ENCODE results near the gene CLIP2. TPM values are rescaled to one million over a fixed set of nuclear protein-coding genes. Genes with fewer than 3 reads are reported as not detected.
"Not testable (repeated sequence)": the region's sequence is repeated elsewhere in the genome, so short reads cannot be mapped to it uniquely, and the experiment has no call there.

CLIP2 gene
- total and polyA plus RNA-seq, 7 donors = 20.7 to 56.4 (median 23.4) TPM

DNA sequence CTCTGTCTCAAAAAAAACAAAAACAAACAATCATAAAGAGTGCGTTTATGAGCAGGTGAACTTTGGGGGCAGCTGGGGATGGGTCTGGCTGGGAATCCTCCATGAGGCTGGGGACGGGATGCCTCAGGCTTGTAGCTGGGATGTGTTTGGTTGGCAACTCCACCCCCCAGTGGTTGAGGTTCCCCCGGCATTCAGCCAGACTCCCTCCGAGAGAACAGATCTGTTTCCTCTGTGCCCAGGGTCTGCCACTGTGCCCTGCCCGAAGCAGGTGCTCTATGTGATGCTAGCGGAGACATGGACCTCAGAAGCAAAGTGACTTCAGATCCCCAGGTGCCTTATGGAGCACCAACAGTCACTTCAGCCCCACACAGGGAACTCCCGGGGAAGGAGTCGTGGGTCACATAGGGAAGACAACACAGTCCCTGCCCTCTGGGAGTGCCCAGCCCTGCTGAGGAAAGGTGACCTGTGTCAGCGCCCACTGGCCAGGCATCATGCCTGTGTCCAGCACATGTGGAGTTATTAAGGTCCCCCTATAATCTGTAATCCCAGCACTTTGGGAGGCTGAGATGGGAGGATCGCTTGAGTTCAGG lies 135.2 kb downstream of the CLIP2 start:
- Histone ChIP-seq H3K27me3 (no peaks in the 10 kb centered on the region), H3K4me1 (peaks cover 0 to 2% (median 0%) of the 10 kb centered on the region in 4 donors), H3K9me3 (no peaks in the 10 kb centered on the region), H3K4me3 (no peak overlapping the region), H3K36me3 (no peaks in the 10 kb centered on the region), H3K27ac (no peak overlapping the region)
- WGBS, 2 donors = 67 to 85% methylated on average over 10 of the region's 10 CpGs
- TF ChIP-seq EP300 (IDR thresholded peaks at IDR 0.05) (no peak), POLR2A (IDR thresholded peaks at IDR 0.05) (no peak), POLR2AphosphoS5 (IDR thresholded peaks at IDR 0.05) (no peak), CTCF (IDR thresholded peaks at IDR 0.05) (no peak)
- intact Hi-C loops (cut with DNase I) = loop anchor here (5.0 kb wide), 2 partner anchors 93 to 143 kb away; no protein-coding TSS in a partner anchor
- peak; percentile 46 for DNase-seq

- 93 to 95% methylated on average over 4 of the region's 4 CpGs for WGBS, 2 donors
- Histone ChIP-seq H3K4me1 (peaks cover 0 to 6% (median 0%) of the 10 kb centered on the region in 4 donors), H3K27ac (no peak overlapping the region), H3K4me3 (no peak overlapping the region), H3K9me3 (no peaks in the 10 kb centered on the region), H3K27me3 (no peaks in the 10 kb centered on the region), H3K36me3 (no peaks in the 10 kb centered on the region)
- DNase-seq = no peak
- TF ChIP-seq EP300 (IDR thresholded peaks at IDR 0.05) (no peak), POLR2A (IDR thresholded peaks at IDR 0.05) (no peak)
- intact Hi-C loops (cut with DNase I) = no loop called here
Observed at GRCh38 chr7:74428023-74428422, 138.8 kb downstream of the CLIP2 start.

- Histone ChIP-seq H3K4me1 (peaks cover 0 to 6% (median 0%) of the 10 kb centered on the region in 4 donors), H3K4me3 (no peak overlapping the region), H3K27ac (no peak overlapping the region), H3K36me3 (no peaks in the 10 kb centered on the region), H3K9me3 (no peaks in the 10 kb centered on the region), H3K27me3 (no peaks in the 10 kb centered on the region)
- DNase-seq = peak; percentile 48
- no peak for TF ChIP-seq POLR2AphosphoS5 (IDR thresholded peaks at IDR 0.05)
- no peak for TF ChIP-seq CTCF (IDR thresholded peaks at IDR 0.05)
- 81 to 84% methylated on average over 17 of the region's 17 CpGs for WGBS, 2 donors
- intact Hi-C loops (cut with DNase I) = no loop called here
Observed at GRCh38 chr7:74429153-74429747, 140.0 kb downstream of the CLIP2 start.

DNA sequence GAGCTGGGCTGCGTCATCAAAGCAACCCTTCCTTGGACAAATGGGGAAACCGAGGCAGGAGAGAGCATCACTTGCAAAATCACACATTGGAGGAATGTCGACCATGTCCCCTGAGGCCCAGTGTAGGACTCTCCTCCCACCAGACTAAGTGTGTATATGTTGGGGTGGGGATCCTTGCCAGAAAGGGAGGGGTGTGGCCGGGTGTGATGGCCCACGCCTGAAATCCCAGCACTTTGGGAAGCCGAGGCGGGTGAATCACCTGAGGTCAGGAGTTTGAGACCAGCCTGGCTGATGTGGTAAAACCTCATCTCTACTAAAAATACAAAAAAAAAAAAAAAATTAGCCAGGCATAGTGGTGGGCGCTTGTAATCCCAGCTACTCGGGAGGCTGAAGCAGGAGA lies 141.2 kb downstream of the CLIP2 start:
- intact Hi-C loops (cut with DNase I); H3K27ac ChIP-seq; DNase-seq; H3K36me3 ChIP-seq; H3K27me3 ChIP-seq; H3K4me1 ChIP-seq; H3K4me3 ChIP-seq; H3K9me3 ChIP-seq: not testable (repeated sequence)
- WGBS, 2 donors = 49 to 83% methylated on average over 9 of the region's 9 CpGs

GRCh38 chr7:74430961-74431466 lies 141.8 kb downstream of the CLIP2 start:
- 85 to 86% methylated on average over 12 of the region's 12 CpGs for WGBS, 2 donors
- DNase-seq = peak; percentile 44
- H3K27ac ChIP-seq = no peak overlapping the region
- H3K27me3 ChIP-seq = no peaks in the 10 kb centered on the region
- H3K4me1 ChIP-seq = peaks cover 0 to 6% (median 0%) of the 10 kb centered on the region in 4 donors
- TF ChIP-seq POLR2AphosphoS5 (IDR thresholded peaks at IDR 0.05) = no peak
- no peak for TF ChIP-seq CTCF (IDR thresholded peaks at IDR 0.05)
- TF ChIP-seq EP300 (IDR thresholded peaks at IDR 0.05) = no peak
- TF ChIP-seq POLR2A (IDR thresholded peaks at IDR 0.05) = no peak
- intact Hi-C loops (cut with DNase I) = no loop called here
- H3K4me3 ChIP-seq = no peak overlapping the region
- no peaks in the 10 kb centered on the region for H3K9me3 ChIP-seq
- H3K36me3 ChIP-seq = no peaks in the 10 kb centered on the region

DNA sequence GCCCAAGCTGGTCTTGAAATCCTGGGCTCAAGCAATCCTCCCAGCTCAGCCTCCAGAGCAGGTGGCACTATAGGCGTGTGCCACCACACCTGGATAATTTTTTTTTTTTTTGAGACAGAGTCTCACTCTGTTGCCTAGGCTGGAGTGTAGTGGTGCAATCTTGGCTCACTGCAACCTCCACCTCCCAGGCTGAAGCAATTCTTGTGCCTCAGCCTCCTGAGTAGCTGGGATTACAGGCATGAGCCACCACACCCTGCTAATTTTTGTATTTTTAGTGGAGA lies 148.0 kb downstream of the CLIP2 start:
- H3K27me3 ChIP-seq; H3K9me3 ChIP-seq; H3K4me1 ChIP-seq; H3K4me3 ChIP-seq; H3K27ac ChIP-seq; DNase-seq; intact Hi-C loops (cut with DNase I); H3K36me3 ChIP-seq: not testable (repeated sequence)
- WGBS, 2 donors = 18 to 69% methylated on average over 1 of the region's 1 CpG

All from sigmoid colon (tissue), 7 donors.